ENCODE measurements around the gene PGLYRP4. TPM values are rescaled to one million over a fixed set of nuclear protein-coding genes. Genes with fewer than 3 reads are reported as not detected.
"Not testable (repeated sequence)": the region's sequence is repeated elsewhere in the genome, so short reads cannot be mapped to it uniquely, and the experiment has no call there.

Gene PGLYRP4
- total RNA-seq, 1 donor from 2014 or later, result not detected

- no peak for DNase-seq
Measured at GRCh38 chr1:153356392-153357075, 7.9 kb upstream of the PGLYRP4 start.

- peak; percentile 64 for DNase-seq
Measured at GRCh38 chr1:153355445-153356071, 6.9 kb upstream of the PGLYRP4 start.

- DNase-seq, result no peak
Measured at GRCh38 chr1:153354515-153355193, 6.0 kb upstream of the PGLYRP4 start.

- peak; percentile 18 for DNase-seq
Measured at GRCh38 chr1:153353226-153353947, 4.7 kb upstream of the PGLYRP4 start.

GRCh38 chr1:153352523-153352922 is 3.9 kb upstream of the PGLYRP4 start:
- DNase-seq, result peak; percentile 75

- no peak for DNase-seq
Measured at GRCh38 chr1:153350321-153350957, 1.8 kb upstream of the PGLYRP4 start.

- no peak for DNase-seq
Measured at GRCh38 chr1:153349363-153350320, 1.0 kb upstream of the PGLYRP4 start.

GRCh38 chr1:153347856-153348255 is 785 bp downstream of the PGLYRP4 start:
- no peak for DNase-seq

GRCh38 chr1:153347049-153347448 is 1.6 kb downstream of the PGLYRP4 start:
- DNase-seq, result not testable (repeated sequence)

- no peak for DNase-seq
Measured at GRCh38 chr1:153346077-153346723, 2.4 kb downstream of the PGLYRP4 start.

- no peak for DNase-seq
Measured at GRCh38 chr1:153345187-153346076, 3.2 kb downstream of the PGLYRP4 start.

GRCh38 chr1:153344718-153345025 is 4.0 kb downstream of the PGLYRP4 start:
- DNase-seq, result no peak

- no peak for DNase-seq
Measured at GRCh38 chr1:153343811-153344717, 4.6 kb downstream of the PGLYRP4 start.

GRCh38 chr1:153343040-153343681 is 5.5 kb downstream of the PGLYRP4 start:
- DNase-seq, result no peak

GRCh38 chr1:153342178-153342577 is 6.5 kb downstream of the PGLYRP4 start:
- DNase-seq, result no peak

- DNase-seq, result no peak
Measured at GRCh38 chr1:153341431-153341934, 7.2 kb downstream of the PGLYRP4 start.

GRCh38 chr1:153340356-153340755 is 8.3 kb downstream of the PGLYRP4 start:
- DNase-seq, result no peak

GRCh38 chr1:153339802-153340201 is 8.8 kb downstream of the PGLYRP4 start:
- DNase-seq, result no peak
